Stomach (tissue), 9 donors: ENCODE measurements around the gene CD160. TPM values are rescaled to one million over a fixed set of nuclear protein-coding genes. Genes with fewer than 3 reads are reported as not detected.
A peak's percentile ranks its signal among the peaks of the same experiment; 100 is the strongest.

Source experiments
- DNase-seq, 2 donors: peaks; one replicate each; pipeline versions ENCODE4 v3.0.0 to v3.0.0-alpha.2; 2013 to 2019
- H3K27ac ChIP-seq, 5 donors: fragments of 200-600 bp in 4 of 5; sonication (generic) in 4 of 5; one replicate each; pipeline ENCODE4 v1.5.1; 2013 to 2019; ENCODE audit warnings: mild to moderate bottlenecking in 1 of 5, moderate library complexity in 1 of 5
- H3K27me3 ChIP-seq, 3 donors: fragments of 200-600 bp; sonication (generic); one replicate each; pipeline ENCODE4 v1.5.1; 2017 to 2019; ENCODE audit warnings: mixed run types in 1 of 3
- H3K36me3 ChIP-seq, 4 donors: fragments of 200-600 bp; sonication (generic); 1 replicate in 3 of 4; 2 replicates in 1 of 4; pipeline ENCODE4 v1.5.1; 2016 to 2019
- H3K4me1 ChIP-seq, 4 donors: fragments of 200-600 bp; sonication (generic); one replicate each; pipeline ENCODE4 v1.5.1; 2016 to 2019
- H3K4me3 ChIP-seq, 4 donors: fragments of 200-600 bp; sonication (generic) in 3 of 4; one replicate each; pipeline ENCODE4 v1.5.1; 2016 to 2019; ENCODE audit warnings: mild to moderate bottlenecking in 1 of 4
- H3K9me3 ChIP-seq, 4 donors: fragments of 200-600 bp; sonication (generic); one replicate each; pipeline ENCODE4 v1.5.1; 2016 to 2019
- CTCF ChIP-seq, 7 experiments: fragments of 450-650 bp in 4 of 7; fragments of 200-600 bp in 3 of 7; sonication (generic) in 3 of 7; IDR thresholded peaks; one replicate each; pipeline ENCODE4 v1.5.1; 2016 to 2019; ENCODE audit warnings: antibody characterized with exemption in 7 of 7, control low read depth in 2 of 7, mild to moderate bottlenecking in 1 of 7
- EP300 ChIP-seq: sonication (generic); formaldehyde crosslinking; IDR thresholded peaks from one replicate; pipeline ENCODE4 v1.6.1; 2017; ENCODE audit warnings: antibody characterized with exemption
- POLR2A ChIP-seq, 4 donors: fragments of 450-650 bp; IDR thresholded peaks; one replicate each; pipeline ENCODE4 v1.6.1; 2016; ENCODE audit warnings: antibody characterized with exemption in 4 of 4, control low read depth in 2 of 4, mild to moderate bottlenecking in 1 of 4, moderate library complexity in 1 of 4
- POLR2AphosphoS5 ChIP-seq, 3 donors: sonication (generic); formaldehyde crosslinking; IDR thresholded peaks; one replicate each; pipeline ENCODE4 v1.6.1; 2016; ENCODE audit warnings: antibody characterized with exemption in 3 of 3
- WGBS, 5 donors: extraction: QIAGEN DNeasy Blood & Tissue Kit in 3 of 5; methylation state at CpG; one replicate each; pipeline versions ENCODE4 v1.1.5 to v1.1.7; 2013 to 2018; 5-methylcytosine and 5-hydroxymethylcytosine counted together
- intact Hi-C: fragments of 100-400 bp; cut with DNase I; formaldehyde crosslinking; loops from one replicate; pipeline ENCODE4 v1.15.1; 2023; ENCODE audit warnings: low total_unique reads
- polyA plus RNA-seq, 3 donors: library from polyadenylated mRNA; stranded (reverse); fragments of 200-250 nt; gene quantifications; one replicate each; pipeline ENCODE4 v1.2.3, GENCODE V29; 2013
- total RNA-seq, 5 donors: library from RNA; depleted of rRNA; stranded (reverse); fragments of >200 nt; gene quantifications; one replicate each; pipeline versions ENCODE4 v1.1.0 to v1.2.3, GENCODE V29; 2014 to 2016
- donor health status: healthy with polysubstance abuse.
- donor health status: Bipolar disorder and iron deficiency.
- donor health status: healthy.

The CD160 gene
- total and polyA plus RNA-seq, 8 donors = 0.25 to 4.8 (median 0.37) TPM; not detected in 5

- DNase-seq = no peak
- Histone ChIP-seq H3K27ac (peak overlapping the region in 4 of 5 donors; percentile 3 to 80 (median 68)), H3K9me3 (no peaks in the 10 kb centered on the region), H3K27me3 (no peaks in the 10 kb centered on the region), H3K4me3 (peak overlapping the region in 2 of 4 donors; percentile 2 to 26), H3K36me3 (peaks cover 0 to 32% (median 17%) of the 10 kb centered on the region in 4 donors), H3K4me1 (peaks cover 8 to 47% (median 38%) of the 10 kb centered on the region in 4 donors)
- 62 to 84% (median 72%) methylated on average over 3 of the region's 3 CpGs for WGBS, 5 donors
- no peak for TF ChIP-seq CTCF (IDR thresholded peaks at IDR 0.05)
- TF ChIP-seq EP300 = no peak
- TF ChIP-seq POLR2A (IDR thresholded peaks at IDR 0.05) = no peak
- no peak for TF ChIP-seq POLR2AphosphoS5 (IDR thresholded peaks at IDR 0.05)
- intact Hi-C loops = no loop called here
Measured at GRCh38 chr1:145784409-145784808, 65.1 kb downstream of the CD160 start.

GRCh38 chr1:145785547-145785946 is 66.2 kb downstream of the CD160 start:
- peak overlapping the region in 4 of 5 donors; percentile 48 to 80 (median 68) for H3K27ac ChIP-seq
- no peak overlapping the region for H3K4me3 ChIP-seq
- intact Hi-C loops = no loop called here
- TF ChIP-seq POLR2A (IDR thresholded peaks at IDR 0.05) = no peak
- TF ChIP-seq POLR2AphosphoS5 (IDR thresholded peaks at IDR 0.05) = peak in 1 of 3 donors; percentile 10
- 21 to 52% (median 44%) methylated on average over 1 of the region's 1 CpG for WGBS, 5 donors
- DNase-seq = peak in 1 of 2 donors; percentile 71
- no peaks in the 10 kb centered on the region for H3K9me3 ChIP-seq
- H3K36me3 ChIP-seq = peaks cover 0 to 21% (median 13%) of the 10 kb centered on the region in 4 donors
- no peaks in the 10 kb centered on the region for H3K27me3 ChIP-seq
- peaks cover 8 to 47% (median 38%) of the 10 kb centered on the region in 4 donors for H3K4me1 ChIP-seq

GRCh38 chr1:145786271-145786670 is 67.0 kb downstream of the CD160 start:
- TF ChIP-seq CTCF (IDR thresholded peaks at IDR 0.05) = no peak
- no peak for TF ChIP-seq POLR2AphosphoS5 (IDR thresholded peaks at IDR 0.05)
- no peak for TF ChIP-seq EP300
- no peak for TF ChIP-seq POLR2A (IDR thresholded peaks at IDR 0.05)
- WGBS, 5 donors = 0 to 49% (median 42%) methylated on average over 1 of the region's 1 CpG
- no peak for DNase-seq
- no peaks in the 10 kb centered on the region for H3K27me3 ChIP-seq
- H3K4me1 ChIP-seq = peaks cover 8 to 47% (median 35%) of the 10 kb centered on the region in 4 donors
- no peaks in the 10 kb centered on the region for H3K9me3 ChIP-seq
- H3K27ac ChIP-seq = peak overlapping the region in 4 of 5 donors; percentile 48 to 80 (median 68)
- peaks cover 0 to 18% (median 13%) of the 10 kb centered on the region in 4 donors for H3K36me3 ChIP-seq
- H3K4me3 ChIP-seq = no peak overlapping the region
- intact Hi-C loops = no loop called here

GRCh38 chr1:145788580-145788979 is 69.3 kb downstream of the CD160 start:
- Histone ChIP-seq H3K4me1 (peaks cover 8 to 32% (median 20%) of the 10 kb centered on the region in 4 donors), H3K27ac (no peak overlapping the region), H3K27me3 (no peaks in the 10 kb centered on the region), H3K36me3 (peaks cover 0 to 29% (median 22%) of the 10 kb centered on the region in 4 donors), H3K9me3 (no peaks in the 10 kb centered on the region), H3K4me3 (no peak overlapping the region)
- WGBS, 5 donors = 93 to 98% (median 97%) methylated on average over 3 of the region's 3 CpGs
- no peak for TF ChIP-seq POLR2A (IDR thresholded peaks at IDR 0.05)
- DNase-seq = no peak
- intact Hi-C loops = no loop called here

Other genes starting within 250 kb of the CD160 start
- gene GPR89A, start 111.5 kb upstream of the CD160 start, total RNA-seq = 10 to 100 TPM in 4 of 5 donors, 1 to 10 TPM in 1; 5.8 to 60.6 (median 20.3) TPM
- 10 to 100 TPM in 1 of 3 donors, 1 to 10 TPM in 2; 7.2 to 11.9 (median 9.1) TPM for gene GPR89A, start 111.5 kb upstream of the CD160 start, polyA plus RNA-seq
- 1 to 10 TPM in 3 of 5 donors, not detected in 2; 3.2 to 5.1 (median 3.5) TPM for gene PDZK1, start 12.1 kb upstream of the CD160 start, total RNA-seq
- 1 to 10 TPM in 1 of 3 donors, under 1 TPM in 2; 0.13 to 2.1 (median 0.62) TPM for gene PDZK1, start 12.1 kb upstream of the CD160 start, polyA plus RNA-seq
- gene RNF115, start 104.6 kb downstream of the CD160 start, total RNA-seq = 10 to 100 TPM in 4 of 5 donors, 1 to 10 TPM in 1; 7.0 to 44.1 (median 19.3) TPM
- 1 to 10 TPM; 4.8 to 5.1 (median 4.9) TPM for gene RNF115, start 104.6 kb downstream of the CD160 start, polyA plus RNA-seq
- gene POLR3C, start 104.7 kb downstream of the CD160 start, total RNA-seq = 10 to 100 TPM in 4 of 5 donors, 1 to 10 TPM in 1; 5.3 to 34.4 (median 20.9) TPM
- gene POLR3C, start 104.7 kb downstream of the CD160 start, polyA plus RNA-seq = 10 to 100 TPM; 13.8 to 24.6 (median 15.4) TPM
- gene NUDT17, start 126.1 kb downstream of the CD160 start, total RNA-seq = 10 to 100 TPM in 1 of 5 donors, 1 to 10 TPM in 3, not detected in 1; 3.2 to 18.3 (median 6.6) TPM
- 1 to 10 TPM in 2 of 3 donors, under 1 TPM in 1; 0.61 to 3.0 (median 1.7) TPM for gene NUDT17, start 126.1 kb downstream of the CD160 start, polyA plus RNA-seq
- 10 to 100 TPM in 4 of 5 donors, 1 to 10 TPM in 1; 4.1 to 65.9 (median 29.0) TPM for gene PIAS3, start 139.6 kb downstream of the CD160 start, total RNA-seq
- 10 to 100 TPM; 11.8 to 28.9 (median 19.2) TPM for gene PIAS3, start 139.6 kb downstream of the CD160 start, polyA plus RNA-seq
- gene ANKRD35, start 166.4 kb downstream of the CD160 start, total RNA-seq = 1 to 10 TPM in 2 of 5 donors, under 1 TPM in 1, not detected in 2; 0.58 to 1.7 (median 1.2) TPM
- gene ANKRD35, start 166.4 kb downstream of the CD160 start, polyA plus RNA-seq = 1 to 10 TPM; 5.4 to 10.0 (median 5.8) TPM
- gene ITGA10, start 190.6 kb downstream of the CD160 start, total RNA-seq = 1 to 10 TPM in 4 of 5 donors, under 1 TPM in 1; 0.58 to 9.0 (median 5.5) TPM
- 1 to 10 TPM in 2 of 3 donors, under 1 TPM in 1; 0.37 to 2.7 (median 1.7) TPM for gene ITGA10, start 190.6 kb downstream of the CD160 start, polyA plus RNA-seq
- gene PEX11B, start 199.2 kb downstream of the CD160 start, total RNA-seq = 10 to 100 TPM; 15.6 to 42.3 (median 25.2) TPM
- gene PEX11B, start 199.2 kb downstream of the CD160 start, polyA plus RNA-seq = 10 to 100 TPM; 23.0 to 46.6 (median 38.4) TPM
- gene RBM8A, start 208.0 kb downstream of the CD160 start, total RNA-seq = 10 to 100 TPM in 4 of 5 donors, 1 to 10 TPM in 1; 9.3 to 81.3 (median 44.6) TPM
- 100 to 1,000 TPM in 2 of 3 donors, 10 to 100 TPM in 1; 79.3 to 113 (median 101) TPM for gene RBM8A, start 208.0 kb downstream of the CD160 start, polyA plus RNA-seq
- 10 to 100 TPM in 3 of 5 donors, 1 to 10 TPM in 2; 5.8 to 28.4 (median 14.0) TPM for gene LIX1L, start 238.5 kb downstream of the CD160 start, total RNA-seq
- 1 to 10 TPM; 7.2 to 8.2 (median 7.4) TPM for gene LIX1L, start 238.5 kb downstream of the CD160 start, polyA plus RNA-seq
- 1 to 10 TPM in 1 of 5 donors, under 1 TPM in 2, not detected in 2; 0.73 to 2.6 (median 0.87) TPM for gene ANKRD34A, start 245.1 kb downstream of the CD160 start, total RNA-seq
- gene ANKRD34A, start 245.1 kb downstream of the CD160 start, polyA plus RNA-seq = under 1 TPM in 2 of 3 donors, not detected in 1; 0.19 to 0.45 TPM
- 100 to 1,000 TPM in 1 of 5 donors, 10 to 100 TPM in 3, 1 to 10 TPM in 1; 5.8 to 165 (median 18.9) TPM for gene POLR3GL, start 245.2 kb downstream of the CD160 start, total RNA-seq
- gene POLR3GL, start 245.2 kb downstream of the CD160 start, polyA plus RNA-seq = 10 to 100 TPM; 31.4 to 53.2 (median 43.9) TPM